Hepatic stellate cell (primary cell): Measurements from ENCODE around the gene ZNF14.
A peak's percentile ranks its signal among the peaks of the same experiment; 100 is the strongest.
"Not testable (repeated sequence)": the region's sequence is repeated elsewhere in the genome, so short reads cannot be mapped to it uniquely, and the experiment has no call there.

Source experiments
- DNase-seq: peaks from one replicate; pipeline ENCODE4 v3.0.0; 2011; ENCODE audit warnings: low spot score

The ZNF14 gene

GRCh38 chr19:19732579-19733501 is at the start of gene ZNF14:
Gene ZNF14, minus strand, starts transcription at chr19:19733112. Its CDS starts 154 bp downstream, at chr19:19732958.
- peak; percentile 99 for DNase-seq

GRCh38 chr19:19781791-19782190 is 48.9 kb upstream of the ZNF14 start:
- DNase-seq = not testable (repeated sequence)

GRCh38 chr19:19778666-19779065 is 45.8 kb upstream of the ZNF14 start:
- DNase-seq = no peak

DNA sequence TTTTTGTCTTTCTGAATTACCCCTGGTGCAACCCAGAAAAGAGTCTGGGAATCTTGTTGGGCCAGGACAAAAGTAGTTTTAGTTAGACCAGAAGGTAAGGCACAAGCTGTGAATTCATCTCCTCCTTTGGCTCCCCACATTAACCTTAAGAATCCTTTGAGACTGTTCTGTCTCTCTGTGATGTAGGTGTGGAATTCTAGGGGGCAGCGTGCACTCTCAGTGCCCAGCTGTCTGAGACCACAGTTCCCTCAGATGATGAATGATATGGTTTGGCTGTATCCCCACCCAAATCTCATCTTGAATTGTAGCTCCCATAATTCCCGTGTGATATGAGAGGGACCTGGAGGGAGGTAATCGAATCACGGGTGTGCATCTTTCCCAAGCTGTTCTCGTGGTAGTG is 44.8 kb upstream of the ZNF14 start:
- DNase-seq = no peak

- peak; percentile 93 for DNase-seq
Observed at GRCh38 chr19:19776206-19777008, 43.5 kb upstream of the ZNF14 start.

GRCh38 chr19:19775891-19776205 is 42.9 kb upstream of the ZNF14 start:
- no peak for DNase-seq

- no peak for DNase-seq
Observed at GRCh38 chr19:19774354-19775033, 41.6 kb upstream of the ZNF14 start.

DNA sequence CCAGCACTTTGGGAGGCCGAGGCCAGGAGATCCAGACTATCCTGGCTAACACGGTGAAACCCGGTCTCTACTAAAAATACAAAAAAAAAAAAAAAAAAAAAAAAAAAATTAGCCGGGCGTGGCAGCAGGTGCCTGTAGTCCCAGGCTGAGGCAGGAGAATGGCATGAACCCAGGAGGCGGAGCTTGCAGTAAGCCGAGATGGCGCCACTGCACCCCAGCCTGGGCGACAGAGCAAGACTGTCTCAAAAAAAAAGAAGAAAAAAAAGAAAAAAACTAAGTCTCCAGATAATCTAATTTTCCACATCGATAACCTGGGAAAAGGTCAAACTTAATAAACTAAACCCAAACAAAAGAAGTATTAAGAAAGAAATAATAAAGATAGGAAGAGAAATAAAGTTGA is 39.1 kb upstream of the ZNF14 start:
- not testable (repeated sequence) for DNase-seq

- DNase-seq = not testable (repeated sequence)
Observed at GRCh38 chr19:19769971-19770370, 37.1 kb upstream of the ZNF14 start.

GRCh38 chr19:19758164-19758563 is 25.3 kb upstream of the ZNF14 start:
- DNase-seq = no peak

- DNase-seq = no peak
Observed at GRCh38 chr19:19752760-19753403, 20.0 kb upstream of the ZNF14 start.

DNA sequence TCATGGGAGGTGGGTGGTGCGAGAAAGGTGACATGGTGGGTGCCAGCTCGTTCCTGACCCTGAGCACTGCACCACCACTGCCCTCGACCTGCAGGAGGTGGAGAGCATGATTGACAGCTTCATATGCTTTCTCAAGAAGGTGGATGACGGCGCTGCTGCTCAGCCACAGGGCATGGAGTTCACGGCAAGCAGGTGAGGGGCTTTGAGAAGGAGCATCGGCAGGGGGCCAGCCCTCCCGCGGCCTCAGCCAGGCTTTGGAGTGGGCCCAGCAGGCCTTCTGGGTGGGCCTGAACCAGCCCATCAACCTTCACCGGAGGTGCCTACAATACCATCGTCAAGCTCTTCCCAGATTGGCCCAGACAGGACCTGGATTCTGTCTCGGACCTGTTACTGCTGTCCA is 18.9 kb upstream of the ZNF14 start:
- DNase-seq = no peak

GRCh38 chr19:19750842-19751790 is 18.2 kb upstream of the ZNF14 start:
- no peak for DNase-seq

GRCh38 chr19:19749908-19750841 is 17.3 kb upstream of the ZNF14 start:
- no peak for DNase-seq

DNA sequence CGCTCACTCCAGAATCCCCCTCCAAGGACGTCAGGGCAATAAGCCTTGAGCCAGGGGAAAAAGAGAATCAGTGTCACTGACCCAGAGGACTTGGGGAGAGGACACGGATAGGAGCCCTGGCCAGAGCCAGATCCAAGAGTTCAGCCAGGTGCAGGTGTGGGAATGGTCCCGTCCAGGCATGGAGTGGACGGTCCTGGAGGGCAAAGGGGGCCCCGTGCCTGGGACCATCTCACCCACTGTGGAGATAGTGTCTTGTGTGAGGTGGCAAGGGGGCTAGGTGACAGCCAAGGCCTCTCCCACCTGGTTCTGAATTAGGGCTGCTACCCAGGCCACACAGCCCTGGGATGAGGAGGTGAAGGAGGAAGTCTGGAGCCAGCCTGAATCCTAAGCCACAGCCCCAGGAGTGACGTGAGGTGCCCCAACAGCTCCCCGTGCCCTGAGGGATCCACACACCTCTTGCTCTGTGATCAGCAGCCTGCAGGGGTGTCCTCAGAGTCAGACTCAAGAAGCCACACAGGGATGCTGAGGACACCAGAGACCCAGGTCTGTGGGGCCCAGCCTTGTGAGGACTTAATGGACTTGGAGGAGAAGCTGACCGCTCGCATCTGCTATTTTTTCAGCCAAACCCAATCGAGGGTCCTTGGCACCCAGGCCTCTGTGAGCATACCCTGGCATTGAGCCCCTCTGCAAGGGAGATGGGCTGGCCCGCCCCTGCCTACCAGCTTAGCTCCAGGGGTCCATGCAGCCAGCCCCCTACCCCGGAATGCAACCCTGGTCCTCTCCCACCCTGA is 16.4 kb upstream of the ZNF14 start:
- DNase-seq = no peak

GRCh38 chr19:19748249-19748938 is 15.5 kb upstream of the ZNF14 start:
- DNase-seq = no peak

DNA sequence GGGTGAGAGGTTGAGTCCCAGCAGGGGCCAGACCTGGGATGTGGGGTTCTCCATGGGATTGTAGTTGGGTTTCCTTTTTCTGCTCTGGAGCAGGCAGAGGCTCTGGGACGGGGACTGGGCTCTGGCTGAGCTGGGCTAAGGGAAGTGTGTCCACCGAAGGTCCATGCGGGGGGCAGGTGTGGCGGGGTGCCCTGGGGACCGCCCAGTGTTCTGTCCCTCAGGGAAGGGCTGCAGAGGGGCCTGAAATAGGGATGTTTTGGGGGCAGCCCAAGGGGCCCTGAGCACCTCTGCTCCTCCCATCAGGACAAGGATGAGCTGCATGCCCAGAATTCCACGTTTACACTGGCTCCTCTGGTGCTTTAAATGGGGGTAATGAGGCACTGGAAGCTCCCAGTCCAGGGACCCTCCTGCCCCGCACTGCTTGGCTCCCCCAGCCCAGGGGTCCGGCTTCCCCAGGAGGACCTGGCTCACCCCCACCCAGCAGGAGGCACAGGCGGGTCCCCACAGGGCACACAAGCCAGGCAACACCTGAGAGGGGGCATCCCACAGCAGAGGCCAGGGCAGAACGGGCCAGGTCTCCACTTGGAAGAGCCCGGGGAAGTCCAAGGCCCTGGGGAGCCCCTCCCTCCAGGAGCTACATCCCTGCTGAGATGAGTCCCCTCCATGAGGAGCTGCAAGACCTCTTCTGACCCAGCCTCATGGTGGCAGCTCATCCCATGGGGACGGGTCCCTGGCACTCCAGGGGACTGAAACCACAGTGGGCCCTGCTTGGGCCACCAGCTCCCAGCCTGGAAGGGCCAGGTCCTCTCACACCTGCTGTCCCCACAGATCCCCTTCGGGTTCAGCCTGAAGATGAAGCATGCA is 14.7 kb upstream of the ZNF14 start:
- no peak for DNase-seq
